ENCODE results near the gene RASD2. TPM values are rescaled to one million over a fixed set of nuclear protein-coding genes. Genes with fewer than 3 reads are reported as not detected.
A peak's percentile ranks its signal among the peaks of the same experiment; 100 is the strongest.

RASD2 gene
- total and polyA plus RNA-seq, 7 donors: 2.0 to 6.1 (median 3.5) TPM

DNA sequence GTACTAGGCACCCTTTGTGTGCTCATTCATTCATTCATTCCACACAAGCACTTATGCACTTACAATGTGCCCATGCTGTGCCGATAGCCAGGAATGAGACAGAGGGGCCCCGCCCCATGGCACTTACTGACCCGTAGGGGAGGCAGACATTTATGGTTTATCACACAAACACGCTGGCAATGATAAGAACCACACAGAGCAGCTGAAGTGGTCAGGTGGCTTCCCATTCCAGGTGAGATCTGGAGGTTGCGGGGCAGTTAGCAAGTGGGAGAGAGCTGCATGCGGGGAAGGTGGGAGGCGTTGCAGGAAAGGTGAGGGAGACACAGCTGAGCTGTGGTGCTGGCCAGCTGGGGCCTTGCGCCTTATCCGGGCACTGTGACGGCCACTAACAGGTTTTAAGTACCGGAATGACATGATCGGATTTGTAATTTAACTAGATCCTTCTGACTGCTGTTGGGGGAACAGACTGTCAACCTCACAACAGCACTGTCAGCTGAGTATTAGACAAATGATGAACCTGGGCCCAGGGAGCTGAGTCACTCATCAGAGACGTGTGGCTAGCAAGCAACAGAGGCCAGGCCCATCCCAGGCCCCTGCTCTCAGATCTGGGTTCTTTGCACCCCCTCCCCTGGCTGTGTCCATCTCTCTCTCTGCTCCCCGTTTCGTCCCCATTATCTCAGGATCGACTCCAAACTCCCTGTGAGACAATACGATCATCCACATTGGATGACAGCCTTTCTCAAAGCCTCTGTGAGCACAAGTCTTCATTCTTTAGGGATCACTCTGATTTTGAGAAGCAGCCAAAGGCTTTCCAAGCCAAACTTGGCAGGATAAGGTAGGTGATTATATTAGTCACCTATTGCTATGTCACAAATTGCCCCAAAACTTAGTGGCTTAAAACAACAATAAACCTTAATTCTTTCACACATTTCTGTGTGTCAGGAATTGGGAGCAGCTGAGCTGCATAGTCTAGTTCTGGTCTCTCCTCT, 28.4 kb downstream of the RASD2 start:
- H3K36me3 ChIP-seq (ENCODE audit: insufficient read depth in 1 of 2, low read depth in 1 of 2): no peaks in the 10 kb centered on the region
- no peaks in the 10 kb centered on the region for H3K9me3 ChIP-seq
- DNase-seq: no peak
- H3K27ac ChIP-seq: no peak overlapping the region
- intact Hi-C loops (cut with DNase I): no loop called here
- ATAC-seq: peak; percentile 61 to 80 (median 69)
- no peaks in the 10 kb centered on the region for H3K27me3 ChIP-seq (ENCODE audit: insufficient read depth in 3 of 3, low read length in 2 of 3)
- no peak overlapping the region for H3K4me3 ChIP-seq
- TF ChIP-seq, protein P1, sequence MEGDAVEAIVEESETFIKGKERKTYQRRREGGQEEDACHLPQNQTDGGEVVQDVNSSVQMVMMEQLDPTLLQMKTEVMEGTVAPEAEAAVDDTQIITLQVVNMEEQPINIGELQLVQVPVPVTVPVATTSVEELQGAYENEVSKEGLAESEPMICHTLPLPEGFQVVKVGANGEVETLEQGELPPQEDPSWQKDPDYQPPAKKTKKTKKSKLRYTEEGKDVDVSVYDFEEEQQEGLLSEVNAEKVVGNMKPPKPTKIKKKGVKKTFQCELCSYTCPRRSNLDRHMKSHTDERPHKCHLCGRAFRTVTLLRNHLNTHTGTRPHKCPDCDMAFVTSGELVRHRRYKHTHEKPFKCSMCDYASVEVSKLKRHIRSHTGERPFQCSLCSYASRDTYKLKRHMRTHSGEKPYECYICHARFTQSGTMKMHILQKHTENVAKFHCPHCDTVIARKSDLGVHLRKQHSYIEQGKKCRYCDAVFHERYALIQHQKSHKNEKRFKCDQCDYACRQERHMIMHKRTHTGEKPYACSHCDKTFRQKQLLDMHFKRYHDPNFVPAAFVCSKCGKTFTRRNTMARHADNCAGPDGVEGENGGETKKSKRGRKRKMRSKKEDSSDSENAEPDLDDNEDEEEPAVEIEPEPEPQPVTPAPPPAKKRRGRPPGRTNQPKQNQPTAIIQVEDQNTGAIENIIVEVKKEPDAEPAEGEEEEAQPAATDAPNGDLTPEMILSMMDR (IDR thresholded peaks at IDR 0.05): no peak
- 64 to 84% (median 74%) methylated on average over 17 of the region's 17 CpGs for WGBS, 3 donors
- H3K4me1 ChIP-seq: no peaks in the 10 kb centered on the region

DNA sequence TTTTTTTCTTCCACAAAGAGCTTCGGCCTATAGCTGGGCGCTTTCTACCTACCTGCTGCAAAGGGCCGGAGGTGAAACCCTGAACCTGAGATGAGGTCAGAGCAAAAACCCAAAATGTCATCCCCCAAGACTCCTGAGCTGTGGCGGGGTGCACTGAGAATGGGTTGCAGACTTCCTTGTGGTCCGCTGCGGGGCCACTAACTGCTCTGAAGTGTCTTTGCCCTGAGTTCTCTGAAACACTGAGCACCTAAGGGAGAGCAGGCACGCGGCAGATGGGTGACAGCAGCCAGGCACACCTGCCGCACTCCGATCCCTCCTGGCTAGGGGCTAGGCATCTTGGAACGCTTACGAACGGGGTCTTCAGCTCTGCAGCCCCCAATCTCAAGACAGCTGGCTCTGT, 29.3 kb downstream of the RASD2 start:
- no peak for ATAC-seq
- no peaks in the 10 kb centered on the region for H3K4me1 ChIP-seq

DNA sequence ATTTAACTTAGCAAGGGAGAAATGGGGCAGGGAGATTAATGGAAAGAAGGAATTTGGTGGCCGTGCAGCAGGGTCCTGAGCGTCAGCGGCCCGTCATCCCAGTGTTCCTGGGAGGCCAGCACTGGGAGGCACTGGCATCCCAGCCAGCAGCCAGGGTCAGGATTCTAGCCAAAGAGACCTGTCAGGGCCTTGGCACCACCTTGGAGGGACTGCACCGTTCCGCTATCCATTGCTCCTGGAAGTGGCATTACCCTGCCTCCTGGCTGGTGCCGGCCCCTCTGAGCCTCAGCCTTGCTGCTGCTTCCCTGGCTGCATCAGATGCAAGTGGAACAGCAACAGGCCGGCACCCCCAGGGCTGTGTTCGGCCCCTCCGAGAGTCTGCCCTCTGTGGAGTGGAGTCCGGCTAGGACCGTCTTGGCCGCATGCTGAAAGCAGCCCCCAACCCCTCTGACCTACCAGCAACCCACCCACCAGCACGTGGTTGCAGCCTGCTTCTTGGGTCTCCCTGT, 30.1 kb downstream of the RASD2 start:
- intact Hi-C loops (cut with DNase I): no loop called here
- whole genome bisulfite sequencing, 3 donors: 87 to 95% (median 89%) methylated on average over 14 of the region's 14 CpGs
- no peak for ATAC-seq

More for the DNA sequence above, 29.3 kb downstream of the RASD2 start:
- Histone ChIP-seq H3K36me3 (ENCODE audit: insufficient read depth in 1 of 2, low read depth in 1 of 2) (no peaks in the 10 kb centered on the region), H3K27ac (no peak overlapping the region), H3K9me3 (no peaks in the 10 kb centered on the region), H3K27me3 (ENCODE audit: insufficient read depth in 3 of 3, low read length in 2 of 3) (no peaks in the 10 kb centered on the region), H3K4me3 (no peak overlapping the region)
- TF ChIP-seq, protein P1 (IDR thresholded peaks at IDR 0.05): no peak
- no peak for DNase-seq
- 92 to 97% (median 94%) methylated on average over 13 of the region's 13 CpGs for WGBS, 3 donors
- intact Hi-C loops (cut with DNase I): no loop called here

DNA sequence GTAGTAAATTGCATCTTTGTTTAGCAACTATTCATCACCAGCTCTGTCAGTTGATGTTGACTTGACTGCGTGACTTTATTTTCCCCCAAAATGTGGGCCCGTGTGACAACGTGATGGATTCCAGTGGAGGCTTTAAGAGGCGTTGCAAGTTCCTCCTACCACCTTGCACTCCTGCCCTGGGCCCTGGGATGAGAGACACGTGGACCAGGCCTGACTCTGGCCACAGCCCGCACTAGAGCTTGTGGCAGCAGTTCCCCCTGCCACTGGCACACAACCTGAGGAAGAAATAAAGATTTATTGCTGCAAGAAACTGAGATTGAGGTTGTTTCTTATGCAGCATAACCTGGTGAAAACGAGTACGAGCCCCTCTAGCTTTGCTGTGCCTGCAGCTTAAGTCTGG, 31.9 kb downstream of the RASD2 start:
- TF ChIP-seq, protein P1 (IDR thresholded peaks at IDR 0.05): no peak
- Histone ChIP-seq H3K27ac (no peak overlapping the region), H3K4me1 (no peaks in the 10 kb centered on the region), H3K4me3 (no peak overlapping the region), H3K9me3 (no peaks in the 10 kb centered on the region), H3K36me3 (ENCODE audit: insufficient read depth in 1 of 2, low read depth in 1 of 2) (no peaks in the 10 kb centered on the region), H3K27me3 (ENCODE audit: insufficient read depth in 3 of 3, low read length in 2 of 3) (no peaks in the 10 kb centered on the region)
- no peak for ATAC-seq
- intact Hi-C loops (cut with DNase I): no loop called here
- 84 to 88% (median 85%) methylated on average over 8 of the region's 8 CpGs for WGBS, 3 donors
- no peak for DNase-seq

More for the DNA sequence above, 30.1 kb downstream of the RASD2 start:
- Histone ChIP-seq H3K36me3 (ENCODE audit: insufficient read depth in 1 of 2, low read depth in 1 of 2) (no peaks in the 10 kb centered on the region), H3K9me3 (no peaks in the 10 kb centered on the region), H3K27ac (no peak overlapping the region), H3K27me3 (ENCODE audit: insufficient read depth in 3 of 3, low read length in 2 of 3) (no peaks in the 10 kb centered on the region), H3K4me3 (no peak overlapping the region), H3K4me1 (no peaks in the 10 kb centered on the region)
- TF ChIP-seq, protein P1 (IDR thresholded peaks at IDR 0.05): no peak
- DNase-seq: no peak
